ENCODE measurements around the gene AGBL3.

- TF ChIP-seq POLR2AphosphoS5 (IDR thresholded peaks at IDR 0.05) (no peak), POLR2A (IDR thresholded peaks at IDR 0.05; ENCODE audit: low read depth) (no peak)
Observed at GRCh38 chr7:134985894-134986362, 380 bp upstream of the AGBL3 start.

All from esophagus muscularis mucosa (tissue), 2 donors.